PC-3 (cell line): ENCODE results near the gene DAAM1. TPM values are rescaled to one million over a fixed set of nuclear protein-coding genes. Genes with fewer than 3 reads are reported as not detected.

Source experiments
- ATAC-seq: fragments of 200-7000 bp; cut with Tn5 transposase; 2 replicates; pipeline ENCODE4 v1.9.1; 2020; ENCODE audit warnings: mild to moderate bottlenecking, moderate library complexity
- BruUV-seq: library from RNA; stranded (reverse); fragments of 400-500 nt; replicated peaks from 2 replicates; lab custom pipeline; 2021; lab: Mats Ljungman, UMichigan
- CTCF ChIA-PET: fragments of 300-600 bp; sonication (Branson Sonifier 250); formaldehyde crosslinking; loops from one replicate; lab custom pipeline; 2022; ENCODE audit warnings: antibody characterized with exemption; lab: Charles Lee
- POLR2A ChIA-PET: fragments of 300-600 bp; sonication (Branson Sonifier 250); formaldehyde crosslinking; loops from one replicate; lab custom pipeline; 2022; ENCODE audit warnings: antibody characterized with exemption; ENCODE audit not compliant: unreplicated experiment; lab: Charles Lee
- DNase-seq: peaks from one replicate; pipeline ENCODE4 v3.0.0-alpha.2; 2015
- H2AFZ ChIP-seq: fragments of 300-600 bp; sonication (generic); 2 replicates; pipeline ENCODE4 v1.6.0; 2016; ENCODE audit warnings: antibody characterized with exemption, low read length
- H3F3A ChIP-seq: fragments of 300-600 bp; sonication (generic); one replicate; pipeline ENCODE4 v1.6.0; 2017; ENCODE audit warnings: antibody characterized with exemption, low read length, control low read depth, mild to moderate bottlenecking; ENCODE audit not compliant: unreplicated experiment
- H3K27ac ChIP-seq: fragments of 300-600 bp; sonication (generic); 2 replicates; pipeline ENCODE4 v1.5.1; 2016; ENCODE audit warnings: mild to moderate bottlenecking, low read length
- H3K27me3 ChIP-seq: fragments of 300-600 bp; sonication (generic); 2 replicates; pipeline ENCODE4 v1.6.1; 2016; ENCODE audit warnings: low read length, mixed read lengths
- H3K36me3 ChIP-seq: fragments of 300-600 bp; sonication (generic); 2 replicates; pipeline ENCODE4 v1.6.1; 2016; ENCODE audit warnings: low read depth, mixed run types, low read length, mixed read lengths
- H3K4me1 ChIP-seq: fragments of 300-600 bp; sonication (generic); 2 replicates; pipeline ENCODE4 v1.5.1; 2016; ENCODE audit warnings: low read length; ENCODE audit not compliant: insufficient read depth
- H3K4me2 ChIP-seq: fragments of 300-600 bp; sonication (generic); 2 replicates; pipeline ENCODE4 v1.6.0; 2016; ENCODE audit warnings: low read length
- H3K4me3 ChIP-seq: fragments of 300-600 bp; sonication (generic); 2 replicates; pipeline ENCODE4 v1.5.1; 2016; ENCODE audit warnings: mild to moderate bottlenecking, low read length, mixed read lengths
- H3K79me2 ChIP-seq: fragments of 300-600 bp; sonication (generic); 2 replicates; pipeline ENCODE4 v1.6.1; 2017; ENCODE audit warnings: low read length, mixed read lengths
- H3K9ac ChIP-seq: fragments of 300-600 bp; sonication (generic); 2 replicates; pipeline ENCODE4 v1.6.0; 2016; ENCODE audit warnings: mild to moderate bottlenecking, low read length
- H3K9me2 ChIP-seq: fragments of 300-600 bp; sonication (generic); replicated peaks from 2 replicates; pipeline ENCODE4 v1.6.1; 2016; ENCODE audit warnings: mixed run types, low read length, mixed read lengths
- H3K9me3 ChIP-seq: fragments of 300-600 bp; sonication (generic); 2 replicates; pipeline ENCODE4 v1.6.1; 2016; ENCODE audit warnings: low read length, mixed read lengths
- H4K20me1 ChIP-seq: fragments of 300-600 bp; sonication (generic); 2 replicates; pipeline ENCODE4 v1.6.1; 2016; ENCODE audit warnings: low read length, mixed read lengths
- EZH2 ChIP-seq: fragments of 300-600 bp; sonication (generic); IDR thresholded peaks from one replicate; pipeline ENCODE4 v1.6.1; 2017; ENCODE audit warnings: antibody characterized with exemption, mild to moderate bottlenecking, low read length; ENCODE audit not compliant: unreplicated experiment
- EZH2phosphoT487 ChIP-seq: fragments of 300-600 bp; sonication (generic); IDR thresholded peaks from 2 replicates; pipeline ENCODE4 v1.6.1; 2018; ENCODE audit warnings: mild to moderate bottlenecking, antibody characterized with exemption, low read length, borderline replicate concordance
- intact Hi-C: fragments of 100-400 bp; cut with micrococcal nuclease; formaldehyde crosslinking; loops from 2 replicates; pipeline ENCODE4 v1.9.0; 2023
- total RNA-seq: library from RNA; depleted of rRNA; stranded (reverse); fragments of >200 nt; gene quantifications from 2 replicates; pipeline ENCODE4 v1.2.3, GENCODE V29; 2014
- TF ChIP-seq, protein P1 (sequence below): fragments of 300-600 bp; sonication (generic); conservative IDR thresholded peaks from 2 replicates; pipeline ENCODE4 v1.5.1; 2017; ENCODE audit warnings: antibody characterized with exemption, low read depth, mild to moderate bottlenecking, low read length

The DAAM1 gene
- total RNA-seq, 1 experiment from 2014 or later: 32.7 TPM

DNA sequence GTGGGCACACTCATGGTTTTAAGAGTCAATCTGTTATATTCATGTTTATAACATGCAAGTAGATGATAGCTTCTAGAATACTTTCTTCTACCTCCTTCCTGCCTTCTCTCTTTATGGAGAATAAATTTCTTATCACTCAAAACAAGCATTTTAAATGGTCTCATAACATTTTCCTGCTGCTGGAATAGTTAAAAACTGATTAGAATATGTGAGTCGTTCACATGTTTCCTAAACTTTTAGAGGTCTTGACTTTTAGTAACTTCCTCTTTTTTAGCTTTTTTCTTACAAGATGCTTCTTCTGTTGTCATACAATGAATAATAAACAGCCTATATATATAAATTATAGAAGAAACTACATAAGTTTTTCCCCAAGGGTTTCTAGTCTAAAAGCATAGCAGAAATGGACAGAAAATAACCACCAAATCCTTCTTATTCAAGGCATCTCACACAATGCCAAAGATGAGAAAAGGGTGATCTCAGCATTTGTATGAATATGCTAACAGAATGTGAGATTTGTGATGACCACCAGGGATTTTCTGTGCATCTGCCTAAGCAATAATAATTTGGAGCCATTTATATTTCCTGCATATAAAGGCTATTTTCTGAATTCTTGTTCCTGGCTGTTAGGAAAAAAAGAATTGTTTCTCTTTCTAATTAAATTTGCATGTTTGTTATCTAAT is 127.8 kb downstream of the DAAM1 start:
- TF ChIP-seq, protein P1, sequence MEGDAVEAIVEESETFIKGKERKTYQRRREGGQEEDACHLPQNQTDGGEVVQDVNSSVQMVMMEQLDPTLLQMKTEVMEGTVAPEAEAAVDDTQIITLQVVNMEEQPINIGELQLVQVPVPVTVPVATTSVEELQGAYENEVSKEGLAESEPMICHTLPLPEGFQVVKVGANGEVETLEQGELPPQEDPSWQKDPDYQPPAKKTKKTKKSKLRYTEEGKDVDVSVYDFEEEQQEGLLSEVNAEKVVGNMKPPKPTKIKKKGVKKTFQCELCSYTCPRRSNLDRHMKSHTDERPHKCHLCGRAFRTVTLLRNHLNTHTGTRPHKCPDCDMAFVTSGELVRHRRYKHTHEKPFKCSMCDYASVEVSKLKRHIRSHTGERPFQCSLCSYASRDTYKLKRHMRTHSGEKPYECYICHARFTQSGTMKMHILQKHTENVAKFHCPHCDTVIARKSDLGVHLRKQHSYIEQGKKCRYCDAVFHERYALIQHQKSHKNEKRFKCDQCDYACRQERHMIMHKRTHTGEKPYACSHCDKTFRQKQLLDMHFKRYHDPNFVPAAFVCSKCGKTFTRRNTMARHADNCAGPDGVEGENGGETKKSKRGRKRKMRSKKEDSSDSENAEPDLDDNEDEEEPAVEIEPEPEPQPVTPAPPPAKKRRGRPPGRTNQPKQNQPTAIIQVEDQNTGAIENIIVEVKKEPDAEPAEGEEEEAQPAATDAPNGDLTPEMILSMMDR: no peak
- TF ChIP-seq EZH2phosphoT487 (no peak), EZH2 (no peak)
- Histone ChIP-seq H2AFZ (no peak overlapping the region), H3K4me3 (no peak overlapping the region), H3K9me3 (no peaks in the 10 kb centered on the region), H3K4me1 (peaks cover 18% of the 10 kb centered on the region), H3K9me2 (no peaks in the 10 kb centered on the region), H3F3A (no peaks in the 10 kb centered on the region), H3K27ac (no peak overlapping the region), H3K79me2 (no peaks in the 10 kb centered on the region), H3K36me3 (no peaks in the 10 kb centered on the region), H3K4me2 (no peak overlapping the region), H3K9ac (no peak overlapping the region), H3K27me3 (no peaks in the 10 kb centered on the region), H4K20me1 (no peaks in the 10 kb centered on the region)
- intact Hi-C loops: no loop called here
- POLR2A ChIA-PET: no interaction called here
- no peak for DNase-seq
- no TSS peak for BruUV-seq
- no peak for ATAC-seq
- CTCF ChIA-PET: no interaction called here

DNA sequence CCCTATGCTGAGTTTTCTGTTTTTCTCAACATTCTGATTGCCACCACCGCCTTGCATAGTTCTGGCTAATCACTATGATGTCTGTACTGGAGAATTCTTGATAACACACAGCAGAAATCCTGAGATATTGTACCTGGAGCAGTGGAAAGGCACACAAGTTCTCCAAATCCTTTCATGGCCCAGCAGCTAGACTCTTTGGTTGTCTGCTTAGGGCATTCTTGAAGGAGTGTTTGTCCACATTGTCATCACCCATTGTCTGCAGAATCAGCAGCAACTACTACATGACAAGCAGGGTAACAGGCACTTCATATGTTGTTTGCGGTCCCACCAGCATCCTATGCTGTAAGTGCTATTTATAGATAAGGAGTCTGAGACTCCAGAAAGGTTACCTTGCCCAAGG is 128.9 kb downstream of the DAAM1 start:
- ATAC-seq: no peak
- BruUV-seq: no TSS peak
- Histone ChIP-seq H3K4me1 (peaks cover 27% of the 10 kb centered on the region), H3K27me3 (no peaks in the 10 kb centered on the region), H3K9me3 (no peaks in the 10 kb centered on the region), H3K4me2 (no peak overlapping the region), H3F3A (no peaks in the 10 kb centered on the region), H3K79me2 (no peaks in the 10 kb centered on the region), H3K9ac (no peak overlapping the region), H3K27ac (no peak overlapping the region), H3K4me3 (no peak overlapping the region), H2AFZ (no peak overlapping the region), H3K36me3 (no peaks in the 10 kb centered on the region), H4K20me1 (no peaks in the 10 kb centered on the region), H3K9me2 (no peaks in the 10 kb centered on the region)
- DNase-seq: no peak
- CTCF ChIA-PET: no interaction called here
- intact Hi-C loops: no loop called here
- no peak for TF ChIP-seq EZH2phosphoT487
- TF ChIP-seq, protein P1: no peak
- no peak for TF ChIP-seq EZH2
- POLR2A ChIA-PET: interaction anchor here (0.6 kb wide), 1 partner anchor 9 kb away, joined by 3 read pairs; no protein-coding TSS in a partner anchor

DNA sequence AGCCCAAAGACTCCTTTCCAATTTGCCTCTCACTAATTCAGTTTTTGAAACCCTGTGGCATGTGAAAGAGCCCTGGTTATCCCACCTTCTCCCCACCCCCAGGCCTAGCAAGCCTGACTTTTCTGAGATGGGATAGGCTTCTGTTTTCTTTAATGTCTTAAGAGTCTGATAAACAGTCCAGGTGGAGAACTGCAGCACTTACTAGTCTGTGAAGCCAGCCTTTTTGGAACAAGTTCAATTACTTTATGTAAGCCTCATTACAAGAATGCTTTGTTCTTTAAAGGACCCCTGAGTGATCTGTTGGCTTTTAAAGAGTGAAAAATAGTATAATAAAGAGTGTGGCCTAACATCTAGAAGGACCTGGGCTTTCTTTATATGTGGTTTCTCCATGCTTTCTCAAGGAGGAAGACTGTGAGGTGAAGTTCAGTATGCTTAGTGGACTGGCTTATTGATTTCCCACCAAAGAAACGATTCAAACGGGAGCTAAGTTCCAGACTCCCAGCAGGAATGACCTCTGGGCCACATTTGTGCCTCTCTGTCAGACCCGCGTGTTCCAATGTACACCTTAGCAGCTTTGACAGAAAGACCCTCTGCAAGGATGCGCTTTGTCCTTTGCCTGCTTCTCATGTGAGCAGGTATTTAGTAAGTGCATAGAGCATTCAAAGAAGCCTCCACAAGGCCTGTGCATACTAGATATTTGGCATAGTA is 129.5 kb downstream of the DAAM1 start:
- intact Hi-C loops: no loop called here
- no peaks in the 10 kb centered on the region for H3K9me3 ChIP-seq
- no peaks in the 10 kb centered on the region for H3K36me3 ChIP-seq
- no peaks in the 10 kb centered on the region for H3K27me3 ChIP-seq
- H3K9me2 ChIP-seq: no peaks in the 10 kb centered on the region
- no peaks in the 10 kb centered on the region for H4K20me1 ChIP-seq
- H3K4me2 ChIP-seq: no peak overlapping the region
- no peak for TF ChIP-seq EZH2phosphoT487
- TF ChIP-seq, protein P1: no peak
- TF ChIP-seq EZH2: no peak
- DNase-seq (no peak), ATAC-seq (no peak)
- no peak overlapping the region for H3K9ac ChIP-seq
- H3F3A ChIP-seq: no peaks in the 10 kb centered on the region
- POLR2A ChIA-PET: no interaction called here
- CTCF ChIA-PET: no interaction called here
- no TSS peak for BruUV-seq
- H3K27ac ChIP-seq: no peak overlapping the region
- H2AFZ ChIP-seq: no peak overlapping the region
- no peak overlapping the region for H3K4me3 ChIP-seq
- no peaks in the 10 kb centered on the region for H3K79me2 ChIP-seq
- H3K4me1 ChIP-seq: peaks cover 27% of the 10 kb centered on the region
